Prostate gland (tissue), 2 donors: ENCODE data around the gene PLA2G4E. TPM values are rescaled to one million over a fixed set of nuclear protein-coding genes. Genes with fewer than 3 reads are reported as not detected.

ENCODE experiments used
- DNase-seq: peaks from one replicate; pipeline ENCODE4 v3.0.0-alpha.2; 2019; ENCODE audit warnings: low spot score
- H3K27ac ChIP-seq, 2 donors: fragments of 200-600 bp; sonication (generic); 2 replicates each; pipeline ENCODE4 v1.5.1; 2017 to 2019
- H3K27me3 ChIP-seq: fragments of 200-600 bp; sonication (generic); replicated peaks from 2 replicates; pipeline ENCODE4 v1.5.1; 2019; ENCODE audit not compliant: insufficient read depth
- H3K36me3 ChIP-seq, 2 donors: fragments of 200-600 bp; sonication (generic); 1 replicate in 1 of 2; 2 replicates in 1 of 2; pipeline versions ENCODE4 v1.5.1 to v1.8.1; 2017 to 2019
- H3K4me1 ChIP-seq: fragments of 200-600 bp; sonication (generic); replicated peaks from 2 replicates; pipeline ENCODE4 v1.5.1; 2019
- H3K4me3 ChIP-seq, 2 donors: fragments of 200-600 bp; sonication (generic); 2 replicates each; pipeline ENCODE4 v1.5.1; 2017 to 2019
- H3K9me3 ChIP-seq: fragments of 200-600 bp; sonication (generic); 2 replicates; pipeline ENCODE4 v1.5.1; 2017
- CTCF ChIP-seq, 4 experiments: fragments of 200-600 bp in 2 of 4; fragments of 450-650 bp in 2 of 4; sonication (generic) in 2 of 4; IDR thresholded peaks; 1 replicate in 3 of 4; 2 replicates in 1 of 4; pipeline ENCODE4 v1.5.1; 2016 to 2019; ENCODE audit warnings: antibody characterized with exemption in 4 of 4, mild to moderate bottlenecking in 2 of 4, moderate library complexity in 2 of 4
- POLR2A ChIP-seq: fragments of 450-650 bp; IDR thresholded peaks from one replicate; pipeline ENCODE4 v1.6.1; 2016; ENCODE audit warnings: antibody characterized with exemption, mild to moderate bottlenecking
- POLR2AphosphoS5 ChIP-seq: sonication (generic); formaldehyde crosslinking; IDR thresholded peaks from one replicate; pipeline ENCODE4 v1.6.1; 2017; ENCODE audit warnings: antibody characterized with exemption
- WGBS: methylation state at CpG from one replicate; pipeline ENCODE4 v1.1.5; 2018; 5-methylcytosine and 5-hydroxymethylcytosine counted together
- intact Hi-C: fragments of 100-400 bp; cut with DNase I; formaldehyde crosslinking; loops from one replicate; pipeline ENCODE4 v1.14.2; 2022
- total RNA-seq, 2 donors: library from RNA; depleted of rRNA; stranded (reverse); fragments of >200 nt; gene quantifications; one replicate each; pipeline ENCODE4 v1.1.0, GENCODE V29; 2016

Gene PLA2G4E
- total RNA-seq, 2 donors from 2014 or later, result 0.17 to 0.18 TPM

- H3K27me3 ChIP-seq, result no peaks in the 10 kb centered on the region
- DNase-seq, result no peak
- TF ChIP-seq CTCF (IDR thresholded peaks at IDR 0.05) (no peak), POLR2A (no peak)
- WGBS, result 75% methylated on average over 19 of the region's 19 CpGs
- no peaks in the 10 kb centered on the region for H3K36me3 ChIP-seq
- no peak overlapping the region for H3K27ac ChIP-seq
- H3K9me3 ChIP-seq, result no peaks in the 10 kb centered on the region
- no peak overlapping the region for H3K4me3 ChIP-seq
- intact Hi-C loops, result no loop called here
- H3K4me1 ChIP-seq, result no peaks in the 10 kb centered on the region
Measured at GRCh38 chr15:41936649-41937567, 83.9 kb downstream of the PLA2G4E start.

GRCh38 chr15:41936155-41936554 lies 84.7 kb downstream of the PLA2G4E start:
- no peaks in the 10 kb centered on the region for H3K36me3 ChIP-seq
- TF ChIP-seq POLR2A, result no peak
- TF ChIP-seq CTCF (IDR thresholded peaks at IDR 0.05), result no peak
- TF ChIP-seq POLR2AphosphoS5, result no peak
- no peaks in the 10 kb centered on the region for H3K9me3 ChIP-seq
- no peaks in the 10 kb centered on the region for H3K27me3 ChIP-seq
- no peak overlapping the region for H3K4me3 ChIP-seq
- no peak overlapping the region for H3K27ac ChIP-seq
- WGBS, result 90% methylated on average over 3 of the region's 3 CpGs
- intact Hi-C loops, result no loop called here
- H3K4me1 ChIP-seq, result no peaks in the 10 kb centered on the region
- DNase-seq, result no peak

DNA sequence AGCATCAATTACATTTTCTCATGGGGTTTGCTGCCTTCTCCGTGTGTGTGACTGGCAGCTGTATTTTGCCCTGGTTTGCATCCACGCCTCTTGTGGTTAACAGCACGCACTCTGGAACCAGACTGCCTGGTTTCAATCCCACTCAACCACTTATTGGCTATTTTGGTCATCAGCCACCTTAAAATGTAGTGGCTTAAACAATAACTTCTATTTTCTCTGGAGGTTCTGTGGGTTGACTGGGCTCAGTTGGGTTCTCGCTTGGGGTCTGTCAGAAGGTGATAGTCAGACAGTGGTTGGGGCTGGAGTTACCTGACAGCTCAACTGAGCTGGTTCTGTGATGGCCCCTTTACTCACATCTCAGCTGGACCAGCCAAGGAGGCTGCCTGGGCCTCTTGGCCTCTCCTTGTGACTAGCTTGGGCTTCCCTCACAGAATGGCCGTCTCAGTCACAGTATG lies 85.2 kb downstream of the PLA2G4E start:
- intact Hi-C loops, result no loop called here
- Histone ChIP-seq H3K27me3 (no peaks in the 10 kb centered on the region), H3K4me1 (no peaks in the 10 kb centered on the region), H3K4me3 (no peak overlapping the region), H3K36me3 (no peaks in the 10 kb centered on the region), H3K27ac (no peak overlapping the region), H3K9me3 (no peaks in the 10 kb centered on the region)
- WGBS, result 84% methylated on average over 5 of the region's 5 CpGs
- DNase-seq, result no peak
- TF ChIP-seq CTCF (IDR thresholded peaks at IDR 0.05), result no peak
- TF ChIP-seq POLR2A, result no peak
- TF ChIP-seq POLR2AphosphoS5, result no peak

DNA sequence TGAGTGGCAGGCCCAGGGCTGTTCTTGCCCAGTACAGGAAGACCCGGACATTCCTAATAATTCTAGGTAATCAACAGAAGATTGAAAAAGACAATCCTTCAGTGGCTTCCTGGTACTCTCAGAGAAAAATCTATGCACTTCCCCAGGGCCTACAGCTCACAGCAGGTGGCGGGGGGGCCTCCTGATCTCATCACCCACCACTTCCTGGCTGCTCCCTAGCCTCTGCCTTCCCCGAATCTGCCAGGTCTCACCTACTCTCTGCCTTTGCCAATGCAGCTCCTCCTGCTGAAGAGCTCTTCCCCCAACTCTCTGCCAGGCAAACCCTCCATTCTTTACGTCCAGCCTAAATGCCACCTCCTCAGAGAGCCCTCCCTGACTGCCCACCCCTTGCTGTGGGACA lies 86.0 kb downstream of the PLA2G4E start:
- H3K27me3 ChIP-seq, result no peaks in the 10 kb centered on the region
- H3K27ac ChIP-seq, result peak overlapping the region; percentile 13 to 21
- intact Hi-C loops, result no loop called here
- H3K36me3 ChIP-seq, result no peaks in the 10 kb centered on the region
- H3K9me3 ChIP-seq, result no peaks in the 10 kb centered on the region
- TF ChIP-seq POLR2A (no peak), CTCF (IDR thresholded peaks at IDR 0.05) (no peak), POLR2AphosphoS5 (no peak)
- H3K4me1 ChIP-seq, result peaks cover 2% of the 10 kb centered on the region
- DNase-seq, result no peak
- 76% methylated on average over 4 of the region's 4 CpGs for WGBS
- H3K4me3 ChIP-seq, result no peak overlapping the region

GRCh38 chr15:41933771-41934170 lies 87.1 kb downstream of the PLA2G4E start:
- H3K4me1 ChIP-seq, result peaks cover 5% of the 10 kb centered on the region
- no peaks in the 10 kb centered on the region for H3K9me3 ChIP-seq
- H3K27ac ChIP-seq, result peak overlapping the region in 1 of 2 donors; percentile 13
- H3K27me3 ChIP-seq, result no peaks in the 10 kb centered on the region
- intact Hi-C loops, result no loop called here
- 59% methylated on average over 10 of the region's 10 CpGs for WGBS
- TF ChIP-seq POLR2AphosphoS5 (no peak), CTCF (IDR thresholded peaks at IDR 0.05) (no peak), POLR2A (no peak)
- no peaks in the 10 kb centered on the region for H3K36me3 ChIP-seq
- H3K4me3 ChIP-seq, result no peak overlapping the region
- DNase-seq, result no peak
